Measurements from ENCODE around the gene KIAA0040.

GRCh38 chr1:175155473-175155856 lies 37.1 kb downstream of the KIAA0040 start:
- no peak for TF ChIP-seq CTCF (IDR thresholded peaks at IDR 0.05)
- TF ChIP-seq POLR2A (IDR thresholded peaks at IDR 0.05): no peak
- TF ChIP-seq EP300 (IDR thresholded peaks at IDR 0.05): no peak
- TF ChIP-seq POLR2AphosphoS5 (IDR thresholded peaks at IDR 0.05): no peak
